Neural progenitor cell (in vitro differentiated cells): Measurements from ENCODE around the gene RNF121. TPM values are rescaled to one million over a fixed set of nuclear protein-coding genes. Genes with fewer than 3 reads are reported as not detected.

Experiments
- DNase-seq: peaks from one replicate; pipeline ENCODE4 v3.0.0-alpha.2; 2016; ENCODE audit warnings: low spot score
- H2AFZ ChIP-seq: fragments of 200-600 bp; sonication (generic); replicated peaks from 2 replicates; pipeline ENCODE4 v1.6.1; 2016; ENCODE audit warnings: antibody characterized with exemption
- H3F3A ChIP-seq: fragments of 200-600 bp; sonication (generic); 2 replicates; pipeline ENCODE4 v1.6.1; 2016; ENCODE audit warnings: antibody characterized with exemption, low read depth
- H3K27ac ChIP-seq: fragments of 200-600 bp; sonication (generic); 2 replicates; pipeline ENCODE4 v1.5.1; 2016; ENCODE audit warnings: mild to moderate bottlenecking
- H3K27me3 ChIP-seq: fragments of 200-600 bp; sonication (generic); 2 replicates; pipeline ENCODE4 v1.6.1; 2016; ENCODE audit warnings: mild to moderate bottlenecking, moderate library complexity
- H3K36me3 ChIP-seq: fragments of 200-600 bp; sonication (generic); 2 replicates; pipeline ENCODE4 v1.5.1; 2016
- H3K4me1 ChIP-seq: fragments of 200-600 bp; sonication (generic); 2 replicates; pipeline ENCODE4 v1.6.1; 2016; ENCODE audit warnings: mixed run types
- H3K4me2 ChIP-seq: fragments of 200-600 bp; sonication (generic); 2 replicates; pipeline ENCODE4 v1.6.1; 2016
- H3K4me3 ChIP-seq: fragments of 200-600 bp; sonication (generic); 2 replicates; pipeline ENCODE4 v1.5.1; 2016
- H3K79me2 ChIP-seq: fragments of 200-600 bp; sonication (generic); 2 replicates; pipeline ENCODE4 v1.6.1; 2016; ENCODE audit warnings: low read depth
- H3K9ac ChIP-seq: fragments of 200-600 bp; sonication (generic); 2 replicates; pipeline ENCODE4 v1.6.1; 2016
- H3K9me3 ChIP-seq: fragments of 200-600 bp; sonication (generic); 2 replicates; pipeline ENCODE4 v1.5.1; 2016; ENCODE audit warnings: low read depth
- H4K20me1 ChIP-seq: fragments of 200-600 bp; sonication (generic); 2 replicates; pipeline ENCODE4 v1.6.1; 2016; ENCODE audit warnings: low read depth
- H3K27ac Mint-ChIP-seq: 3 replicates; pipeline ENCODE4 v1.8.0; 2021; ENCODE audit warnings: mixed read lengths
- H3K27me3 Mint-ChIP-seq: 2 replicates; pipeline ENCODE4 v1.8.0; 2022; ENCODE audit warnings: low read depth, mild to moderate bottlenecking, inconsistent platforms, moderate library complexity, mixed read lengths; ENCODE audit not compliant: insufficient read depth
- H3K36me3 Mint-ChIP-seq: 3 replicates; pipeline ENCODE4 v1.8.0; 2021; ENCODE audit warnings: mixed read lengths
- H3K4me1 Mint-ChIP-seq: 3 replicates; pipeline ENCODE4 v1.8.0; 2021; ENCODE audit warnings: mixed read lengths
- H3K4me3 Mint-ChIP-seq: 3 replicates; pipeline ENCODE4 v1.8.0; 2021; ENCODE audit warnings: mild to moderate bottlenecking, moderate library complexity, mixed read lengths
- H3K9me3 Mint-ChIP-seq: 3 replicates; pipeline ENCODE4 v1.8.0; 2020; ENCODE audit warnings: mixed read lengths
- CTCF ChIP-seq: fragments of 200-600 bp; sonication (generic); IDR thresholded peaks from 2 replicates; pipeline ENCODE4 v1.5.1; 2017; ENCODE audit warnings: antibody characterized with exemption, mild to moderate bottlenecking
- EZH2 ChIP-seq: fragments of 200-600 bp; sonication (generic); IDR thresholded peaks from 2 replicates; pipeline ENCODE4 v1.6.1; 2017; ENCODE audit warnings: antibody characterized with exemption, mild to moderate bottlenecking, moderate library complexity
- EZH2phosphoT487 ChIP-seq: fragments of 200-600 bp; sonication (generic); IDR thresholded peaks from 2 replicates; pipeline ENCODE4 v1.6.1; 2017; ENCODE audit warnings: antibody characterized with exemption
- total RNA-seq: library from RNA; depleted of rRNA; stranded (reverse); fragments of >200 nt; gene quantifications from 2 replicates; pipeline ENCODE4 v1.2.3, GENCODE V29; 2015; ENCODE audit warnings: low replicate concordance

The RNF121 gene
- total RNA-seq, 1 donor from 2014 or later, result 16.7 TPM

- Mint-ChIP-seq H3K36me3 (peaks cover 50% of the 10 kb centered on the region), H3K27ac (no peak overlapping the region), H3K4me3 (no peak overlapping the region), H3K27me3 (peaks cover 11% of the 10 kb centered on the region), H3K4me1 (no peaks in the 10 kb centered on the region), H3K9me3 (no peaks in the 10 kb centered on the region)
- no peaks in the 10 kb centered on the region for H3K9me3 ChIP-seq
- peaks cover 23% of the 10 kb centered on the region for H4K20me1 ChIP-seq
- H3K27me3 ChIP-seq, result no peaks in the 10 kb centered on the region
- H3K9ac ChIP-seq, result no peak overlapping the region
- H3K4me3 ChIP-seq, result no peak overlapping the region
- no peaks in the 10 kb centered on the region for H3K36me3 ChIP-seq
- H3K4me2 ChIP-seq, result no peak overlapping the region
- H3K4me1 ChIP-seq, result no peaks in the 10 kb centered on the region
- no peak for TF ChIP-seq EZH2
- no peak for TF ChIP-seq EZH2phosphoT487
- TF ChIP-seq CTCF, result peak; percentile 44
- peak; percentile 49 for DNase-seq
- no peak overlapping the region for H3K27ac ChIP-seq
- H3K79me2 ChIP-seq, result no peaks in the 10 kb centered on the region
- no peaks in the 10 kb centered on the region for H3F3A ChIP-seq
- no peak overlapping the region for H2AFZ ChIP-seq
Measured at GRCh38 chr11:72015511-72016061, 86.7 kb downstream of the RNF121 start.

- Mint-ChIP-seq H3K4me1 (no peaks in the 10 kb centered on the region), H3K27ac (no peak overlapping the region), H3K9me3 (no peaks in the 10 kb centered on the region), H3K27me3 (peaks cover 6% of the 10 kb centered on the region), H3K36me3 (peaks cover 48% of the 10 kb centered on the region), H3K4me3 (no peak overlapping the region)
- DNase-seq, result no peak
- no peaks in the 10 kb centered on the region for H3F3A ChIP-seq
- no peak overlapping the region for H3K4me2 ChIP-seq
- no peak overlapping the region for H3K27ac ChIP-seq
- peaks cover 11% of the 10 kb centered on the region for H4K20me1 ChIP-seq
- H3K9me3 ChIP-seq, result no peaks in the 10 kb centered on the region
- peaks cover 10% of the 10 kb centered on the region for H3K36me3 ChIP-seq
- no peak overlapping the region for H3K9ac ChIP-seq
- H3K4me1 ChIP-seq, result no peaks in the 10 kb centered on the region
- no peak overlapping the region for H3K4me3 ChIP-seq
- H3K27me3 ChIP-seq, result no peaks in the 10 kb centered on the region
- TF ChIP-seq EZH2 (no peak), CTCF (no peak), EZH2phosphoT487 (no peak)
- H2AFZ ChIP-seq, result no peak overlapping the region
- H3K79me2 ChIP-seq, result no peaks in the 10 kb centered on the region
Measured at GRCh38 chr11:72018171-72018570, 89.3 kb downstream of the RNF121 start.

GRCh38 chr11:72023335-72023734 lies 94.5 kb downstream of the RNF121 start:
- Histone ChIP-seq H3K4me2 (no peak overlapping the region), H3K9ac (no peak overlapping the region), H3K4me1 (no peaks in the 10 kb centered on the region), H3K27ac (no peak overlapping the region), H3K4me3 (no peak overlapping the region), H3K27me3 (no peaks in the 10 kb centered on the region), H3K36me3 (peaks cover 17% of the 10 kb centered on the region), H4K20me1 (peaks cover 33% of the 10 kb centered on the region), H3K9me3 (no peaks in the 10 kb centered on the region), H3K79me2 (peaks cover 32% of the 10 kb centered on the region), H3F3A (peaks cover 28% of the 10 kb centered on the region), H2AFZ (no peak overlapping the region)
- peaks cover 25% of the 10 kb centered on the region for H3K36me3 Mint-ChIP-seq
- peaks cover 5% of the 10 kb centered on the region for H3K27me3 Mint-ChIP-seq
- no peaks in the 10 kb centered on the region for H3K9me3 Mint-ChIP-seq
- DNase-seq, result no peak
- TF ChIP-seq CTCF (no peak), EZH2phosphoT487 (no peak)
- H3K4me3 Mint-ChIP-seq, result no peak overlapping the region
- peaks cover 10% of the 10 kb centered on the region for H3K4me1 Mint-ChIP-seq
- no peak overlapping the region for H3K27ac Mint-ChIP-seq
